CD4-positive, alpha-beta T cell treated with Interleukin-17A for 4 hours (primary cell): ENCODE data around the gene PDK1.
"Not testable (repeated sequence)": the region's sequence is repeated elsewhere in the genome, so short reads cannot be mapped to it uniquely, and the experiment has no call there.

Source experiments
- DNase-seq: peaks from one replicate; pipeline ENCODE4 v3.0.0-alpha.2; 2020; ENCODE audit warnings: mixed read lengths

Gene PDK1

GRCh38 chr2:172555522-172556283, at the start of gene PDK1:
TSS of gene PDK1 (plus strand) at chr2:172556090. CDS start at chr2:172556151, 61 bp downstream.
- DNase-seq, result peak; percentile 91

- no peak for DNase-seq
Measured at GRCh38 chr2:172507199-172507598, 48.7 kb upstream of the PDK1 start.

- DNase-seq, result no peak
Measured at GRCh38 chr2:172510088-172510487, 45.8 kb upstream of the PDK1 start.

GRCh38 chr2:172510548-172510947, 45.3 kb upstream of the PDK1 start:
- DNase-seq, result no peak

GRCh38 chr2:172512810-172513523, 42.9 kb upstream of the PDK1 start:
- DNase-seq, result no peak

- DNase-seq, result no peak
Measured at GRCh38 chr2:172513524-172513900, 42.4 kb upstream of the PDK1 start.

- no peak for DNase-seq
Measured at GRCh38 chr2:172513935-172514586, 41.8 kb upstream of the PDK1 start.

- DNase-seq, result no peak
Measured at GRCh38 chr2:172516299-172516698, 39.6 kb upstream of the PDK1 start.

GRCh38 chr2:172518995-172519394, 36.9 kb upstream of the PDK1 start:
- no peak for DNase-seq

- DNase-seq, result no peak
Measured at GRCh38 chr2:172525601-172526000, 30.3 kb upstream of the PDK1 start.

GRCh38 chr2:172531309-172531708, 24.6 kb upstream of the PDK1 start:
- DNase-seq, result no peak

GRCh38 chr2:172532461-172532860, 23.4 kb upstream of the PDK1 start:
- not testable (repeated sequence) for DNase-seq

- DNase-seq, result no peak
Measured at GRCh38 chr2:172533687-172534086, 22.2 kb upstream of the PDK1 start.

- DNase-seq, result no peak
Measured at GRCh38 chr2:172535119-172535518, 20.8 kb upstream of the PDK1 start.

- not testable (repeated sequence) for DNase-seq
Measured at GRCh38 chr2:172537851-172538250, 18.0 kb upstream of the PDK1 start.

GRCh38 chr2:172539767-172540166, 16.1 kb upstream of the PDK1 start:
- no peak for DNase-seq

GRCh38 chr2:172540421-172540820, 15.5 kb upstream of the PDK1 start:
- no peak for DNase-seq

GRCh38 chr2:172545408-172546075, 10.3 kb upstream of the PDK1 start:
- DNase-seq, result no peak

- DNase-seq, result no peak
Measured at GRCh38 chr2:172549131-172549530, 6.8 kb upstream of the PDK1 start.

GRCh38 chr2:172549802-172550201, 6.1 kb upstream of the PDK1 start:
- DNase-seq, result not testable (repeated sequence)

GRCh38 chr2:172550419-172550818, 5.5 kb upstream of the PDK1 start:
- DNase-seq, result no peak

- DNase-seq, result no peak
Measured at GRCh38 chr2:172551271-172551670, 4.6 kb upstream of the PDK1 start.
